Suprapubic skin (tissue), 3 donors: ENCODE results near the gene DAGLA.

Source experiments
- CTCF ChIP-seq, 2 donors: fragments of 200-600 bp in 1 of 2; fragments of 450-650 bp in 1 of 2; sonication (generic) in 1 of 2; IDR thresholded peaks; one replicate each; pipeline ENCODE4 v1.5.1; 2016 to 2019; ENCODE audit warnings: antibody characterized with exemption in 2 of 2, mild to moderate bottlenecking in 1 of 2, moderate library complexity in 1 of 2
- POLR2A ChIP-seq, 2 donors: fragments of 450-650 bp; IDR thresholded peaks; one replicate each; pipeline ENCODE4 v1.6.1; 2017; ENCODE audit warnings: antibody characterized with exemption in 2 of 2, mild to moderate bottlenecking in 2 of 2, moderate library complexity in 2 of 2

DNA sequence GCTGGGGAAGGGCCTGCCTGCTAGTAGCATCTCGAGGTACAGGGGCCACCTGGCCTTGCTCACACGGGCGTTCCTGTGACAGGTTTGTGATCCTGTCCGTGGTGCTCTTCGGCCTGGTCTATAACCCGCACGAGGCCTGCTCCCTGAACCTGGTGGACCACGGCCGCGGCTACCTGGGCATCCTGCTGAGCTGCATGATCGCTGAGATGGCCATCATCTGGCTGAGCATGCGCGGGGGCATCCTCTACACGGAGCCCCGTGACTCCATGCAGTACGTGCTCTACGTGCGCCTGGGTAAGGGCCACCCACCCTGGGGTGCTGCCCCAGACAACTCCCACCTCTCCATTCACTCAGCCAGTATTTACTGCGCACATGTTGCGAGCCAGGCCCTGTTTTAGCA, 40.4 kb downstream of the DAGLA start:
- TF ChIP-seq POLR2A (IDR thresholded peaks at IDR 0.05) (no peak), CTCF (IDR thresholded peaks at IDR 0.05) (no peak)
